Astrocyte of the cerebellum (primary cell): ENCODE data around the gene PNPLA3.

ENCODE experiments used
- DNase-seq: peaks from one replicate; pipeline ENCODE4 v3.0.0-alpha.2; 2011; ENCODE audit warnings: low read depth
- H3K4me3 ChIP-seq: 2 replicates; pipeline ENCODE4 v1.5.1; 2011; ENCODE audit warnings: mild to moderate bottlenecking, low read depth, low read length, moderate library complexity
- CTCF ChIP-seq: IDR thresholded peaks from 2 replicates; pipeline ENCODE4 v1.5.1; 2012; ENCODE audit warnings: low read length, low read depth, moderate library complexity, mild to moderate bottlenecking; ENCODE audit errors: missing control alignments
- in situ Hi-C: cut with HindIII; loops from 2 replicates; pipeline ENCODE4 v1.10.0; 2017; ENCODE audit warnings: low sequenced_read_pairs

Gene PNPLA3

GRCh38 chr22:43988116-43988820 is 64.7 kb downstream of the PNPLA3 start:
- in situ Hi-C loops: no loop called here
- no peak for DNase-seq
- H3K4me3 ChIP-seq: no peak overlapping the region
- no peak for TF ChIP-seq CTCF

- no peak for DNase-seq
- H3K4me3 ChIP-seq: no peak overlapping the region
- in situ Hi-C loops: no loop called here
- TF ChIP-seq CTCF: no peak
Measured at GRCh38 chr22:43988960-43989359, 65.4 kb downstream of the PNPLA3 start.

GRCh38 chr22:43990044-43990443 is 66.4 kb downstream of the PNPLA3 start:
- in situ Hi-C loops: loop anchor here (5.0 kb wide), 1 partner anchor 92 kb away; no protein-coding TSS in a partner anchor
- H3K4me3 ChIP-seq: no peak overlapping the region
- no peak for TF ChIP-seq CTCF
- no peak for DNase-seq

GRCh38 chr22:43991316-43992020 is 67.9 kb downstream of the PNPLA3 start:
- in situ Hi-C loops: loop anchor here (5.0 kb wide), 1 partner anchor 91 kb away; no protein-coding TSS in a partner anchor
- no peak overlapping the region for H3K4me3 ChIP-seq
- DNase-seq: no peak
- TF ChIP-seq CTCF: no peak

- TF ChIP-seq CTCF: no peak
- DNase-seq: peak; percentile 48
- in situ Hi-C loops: loop anchor here (5.0 kb wide), 1 partner anchor 90 kb away; no protein-coding TSS in a partner anchor
- no peak overlapping the region for H3K4me3 ChIP-seq
Measured at GRCh38 chr22:43992331-43992821, 68.8 kb downstream of the PNPLA3 start.

GRCh38 chr22:43993072-43993760 is 69.6 kb downstream of the PNPLA3 start:
- peak; percentile 96 for TF ChIP-seq CTCF
- peak; percentile 38 for DNase-seq
- no peak overlapping the region for H3K4me3 ChIP-seq
- in situ Hi-C loops: loop anchor here (5.0 kb wide), 1 partner anchor 89 kb away; no protein-coding TSS in a partner anchor
